Renal cortex interstitium (tissue), 11 donors: ENCODE data around the gene MT4. TPM values are rescaled to one million over a fixed set of nuclear protein-coding genes. Genes with fewer than 3 reads are reported as not detected.
"Not testable (repeated sequence)": the region's sequence is repeated elsewhere in the genome, so short reads cannot be mapped to it uniquely, and the experiment has no call there.

Experiments used
- DNase-seq, 11 donors: peaks; one replicate each; pipeline ENCODE4 v3.0.0-alpha.2; 2013; ENCODE audit warnings: low read depth in 9 of 11, low spot score in 4 of 11; ENCODE audit errors: extremely low read depth in 1 of 11
- polyA plus RNA-seq, 3 donors: library from polyadenylated mRNA; unstranded; fragments of 120-200 nt; gene quantifications; one replicate each; pipeline ENCODE4 v1.2.1, GENCODE V29; 2013; ENCODE audit not compliant: insufficient read length in 3 of 3

The MT4 gene
- polyA plus RNA-seq, 3 donors: not detected

DNA sequence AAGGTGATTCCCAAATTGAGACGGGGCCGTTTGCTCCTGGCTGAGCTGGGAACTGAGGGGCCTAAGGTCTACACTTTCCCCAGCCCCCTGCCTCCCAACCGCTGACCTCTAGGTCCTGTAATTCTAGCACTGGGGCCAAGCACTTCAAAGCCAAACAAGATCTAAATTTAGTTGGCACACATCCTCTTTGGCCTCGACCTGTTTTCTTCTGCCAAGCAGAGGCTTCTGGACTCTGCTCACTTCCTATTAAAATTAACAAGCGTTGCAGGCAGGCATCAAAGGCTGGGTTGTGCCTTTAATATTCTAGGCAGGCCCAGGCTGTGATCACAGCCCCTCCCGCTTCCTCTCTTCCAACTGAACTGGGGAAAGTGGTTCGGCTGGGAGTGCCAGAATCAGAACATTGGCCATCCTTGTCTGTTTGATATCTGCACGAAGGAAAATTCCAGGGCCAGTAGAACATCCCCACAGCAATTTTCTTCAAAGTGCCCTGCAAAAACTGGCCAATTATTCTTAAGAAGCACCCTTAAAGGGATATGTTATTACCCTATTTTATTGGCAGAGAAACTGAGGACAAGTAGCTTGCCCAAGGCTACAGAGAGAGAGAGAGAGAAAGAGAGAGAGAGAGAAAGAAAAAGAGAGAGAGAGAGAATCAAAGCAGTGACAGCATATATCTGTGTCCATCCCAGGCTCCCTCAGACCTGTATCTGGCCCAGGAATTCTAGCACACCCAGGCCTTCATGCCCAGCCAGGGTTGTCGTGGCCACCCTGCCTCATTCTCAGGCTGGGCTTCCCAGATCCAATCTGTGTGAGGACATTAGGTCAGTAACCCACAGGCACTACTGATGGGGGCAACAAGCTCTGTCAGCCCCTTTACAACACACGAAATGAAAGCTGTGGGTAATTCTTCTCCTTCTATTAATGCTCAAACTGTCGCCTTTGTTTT, 12.8 kb upstream of the MT4 start:
- DNase-seq: peak in 5 of 11 donors; percentile 5 to 25 (median 23)

GRCh38 chr16:56554441-56554840, 10.4 kb upstream of the MT4 start:
- no peak for DNase-seq

GRCh38 chr16:56558024-56558747, 6.7 kb upstream of the MT4 start:
- DNase-seq: no peak

DNA sequence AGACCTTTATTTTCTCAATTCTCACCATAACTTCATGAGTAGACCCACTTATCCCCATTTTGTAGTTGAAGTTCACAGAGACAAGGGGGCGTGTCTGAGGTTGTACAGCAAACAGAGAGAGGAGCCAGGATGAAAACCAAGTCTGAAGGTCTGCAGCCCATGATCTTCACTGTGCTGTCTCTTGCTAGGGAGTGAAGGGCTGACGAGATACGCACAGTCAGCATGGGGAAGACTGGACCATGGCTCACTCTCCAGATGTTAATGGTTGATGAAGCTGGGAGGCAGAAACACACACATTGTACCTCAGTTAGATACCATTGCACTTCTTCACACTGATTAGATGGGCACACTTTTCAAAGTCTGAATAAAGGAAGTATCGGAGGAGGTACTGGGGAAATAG, 5.8 kb upstream of the MT4 start:
- no peak for DNase-seq

GRCh38 chr16:56560447-56560846, 4.4 kb upstream of the MT4 start:
- no peak for DNase-seq

- no peak for DNase-seq
These were observed 3.7 kb upstream of the MT4 start for GRCh38 chr16:56561126-56561525.

- no peak for DNase-seq
These were observed 5.1 kb downstream of the MT4 start for GRCh38 chr16:56569971-56570370.

DNA sequence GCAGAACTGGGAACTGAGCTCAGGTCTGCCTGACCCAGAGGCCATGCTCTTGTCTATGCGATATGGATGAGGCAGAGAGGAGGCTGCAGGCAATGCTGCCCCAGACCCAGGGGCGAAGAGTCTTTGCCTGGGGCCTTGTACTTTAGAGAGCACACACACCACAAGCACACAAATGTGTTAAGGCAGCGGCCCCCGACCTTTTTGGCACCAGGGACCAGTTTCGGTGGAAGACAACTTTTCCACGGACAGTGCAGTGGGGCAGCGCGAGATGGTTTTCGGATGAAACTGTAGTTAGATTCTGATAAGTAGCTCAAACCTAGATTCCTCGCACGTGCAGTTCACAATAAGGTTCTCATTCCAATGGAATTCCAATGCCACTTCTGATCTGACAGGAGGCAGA, 6.7 kb downstream of the MT4 start:
- DNase-seq: no peak

- DNase-seq: no peak
These were observed 9.8 kb downstream of the MT4 start for GRCh38 chr16:56574625-56575024.

GRCh38 chr16:56576585-56577299, 11.9 kb downstream of the MT4 start:
- peak in 1 of 11 donors; percentile 13 for DNase-seq

DNA sequence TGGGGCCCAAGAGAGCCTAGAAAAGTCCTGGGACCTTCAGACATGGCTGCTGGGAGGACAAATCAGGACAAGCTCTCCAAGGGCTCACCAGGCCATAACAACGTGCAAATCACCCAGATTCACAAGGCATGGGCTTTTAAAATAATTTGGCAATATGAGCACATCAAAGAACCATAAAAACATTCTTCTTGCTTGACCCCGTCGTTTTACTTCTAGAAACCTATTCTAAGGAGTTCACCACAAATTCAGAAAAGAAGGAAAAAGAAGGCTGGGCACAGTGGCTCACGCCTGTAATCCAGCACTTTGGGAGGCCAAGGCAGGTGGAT, 12.4 kb downstream of the MT4 start:
- DNase-seq: no peak

GRCh38 chr16:56580391-56581048, 15.6 kb downstream of the MT4 start:
- DNase-seq: no peak

DNA sequence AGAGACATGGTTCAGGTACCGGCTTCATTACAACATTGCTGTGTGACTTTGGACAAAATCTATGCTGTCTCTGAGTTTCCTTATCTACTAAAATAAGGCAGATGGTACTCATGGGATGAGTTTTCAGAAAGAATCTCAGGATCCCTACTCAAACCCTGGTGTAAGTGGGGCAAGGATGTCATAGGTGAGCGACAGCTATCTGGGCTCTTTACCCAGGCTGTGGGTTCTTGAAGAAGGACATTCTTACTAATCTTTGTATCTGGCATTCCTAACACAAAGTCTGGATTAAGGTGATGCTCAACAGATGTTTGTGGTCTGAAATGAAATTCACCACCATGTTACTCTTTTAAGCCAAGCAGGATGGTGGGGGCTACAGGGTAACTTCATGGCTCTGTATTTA, 18.0 kb downstream of the MT4 start:
- not testable (repeated sequence) for DNase-seq

DNA sequence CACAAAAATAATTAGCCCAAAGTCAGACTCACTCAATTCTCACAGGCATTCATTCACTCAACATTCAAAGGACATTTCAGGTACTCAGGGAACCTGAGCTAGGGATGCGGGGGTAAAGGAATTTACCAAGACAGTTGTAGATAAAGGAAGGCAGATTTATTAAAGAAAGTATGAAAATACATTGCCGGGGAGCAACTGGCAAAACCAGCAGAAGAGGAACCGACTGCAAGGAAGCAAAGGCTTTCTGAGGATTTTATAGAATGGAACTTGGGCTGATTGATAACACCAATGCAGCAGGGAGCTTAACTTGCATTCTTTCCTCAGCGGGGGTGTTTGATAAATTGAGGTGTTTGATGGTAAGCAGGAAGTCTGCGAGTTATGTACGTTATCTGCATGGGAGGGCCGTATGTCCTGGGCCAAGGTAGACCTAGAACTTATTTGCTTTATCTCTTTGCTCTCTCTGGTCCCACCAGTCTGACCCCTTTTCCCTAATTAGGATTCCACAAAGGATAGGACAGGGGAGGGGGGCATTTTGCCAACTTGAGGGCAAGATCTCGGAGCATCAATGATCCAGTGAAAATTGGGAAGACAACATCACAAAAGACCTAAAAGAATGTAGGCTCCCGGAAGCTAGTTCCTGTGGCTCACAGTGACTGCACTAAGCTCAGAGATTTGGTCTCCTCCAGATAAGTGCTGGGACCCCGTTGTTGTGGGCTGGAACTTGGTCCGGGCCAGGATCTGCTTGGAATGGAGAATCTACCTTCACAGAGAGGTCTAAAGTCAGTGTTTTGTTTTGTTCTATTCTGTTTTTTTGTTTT, 18.7 kb downstream of the MT4 start:
- DNase-seq: no peak

DNA sequence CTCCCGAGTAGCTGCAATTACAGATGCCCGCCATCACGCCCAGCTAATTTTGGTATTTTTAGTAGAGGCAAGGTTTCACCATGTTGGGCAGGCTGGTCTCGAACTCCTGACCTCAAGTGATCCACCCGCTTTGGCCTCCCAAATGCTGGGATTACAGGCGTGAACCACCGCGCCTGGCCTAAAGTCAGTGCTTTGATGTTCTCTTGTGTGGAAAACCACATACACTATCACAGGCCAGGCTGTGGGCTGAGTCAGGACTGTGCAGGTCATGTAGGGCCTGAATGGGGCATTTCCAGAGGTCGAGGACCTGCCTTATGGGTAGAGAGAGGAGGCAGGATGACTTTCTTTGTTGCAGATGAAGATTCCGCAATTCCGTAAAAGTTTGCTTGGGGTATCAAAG, 19.4 kb downstream of the MT4 start:
- no peak for DNase-seq

DNA sequence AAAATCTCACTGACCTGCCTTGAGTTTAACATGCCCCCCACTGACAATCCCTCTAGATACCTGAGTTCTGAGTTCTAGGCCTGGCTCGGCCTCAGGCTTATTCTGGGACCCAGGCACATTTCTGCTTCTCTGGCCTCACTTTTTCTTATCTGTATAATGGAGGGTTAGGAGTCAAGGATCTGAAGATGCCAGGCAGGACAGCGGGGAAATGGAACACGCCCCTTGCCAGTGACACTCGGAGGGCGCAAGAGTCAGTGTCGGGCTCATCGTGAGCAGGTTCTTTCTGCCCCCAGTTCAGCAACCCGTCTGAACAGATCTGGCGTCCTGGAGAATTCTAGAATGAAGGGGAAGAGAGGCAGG, 23.9 kb downstream of the MT4 start:
- no peak for DNase-seq

GRCh38 chr16:56589141-56590039, 24.5 kb downstream of the MT4 start, which contains the start of gene MT3:
TSS of gene MT3 (plus strand) at chr16:56589528. CDS start at chr16:56589591, 63 bp downstream.
- DNase-seq: peak in 1 of 11 donors; percentile 33
